WI38 (cell line): Measurements from ENCODE around the gene FYCO1.
"Not testable (repeated sequence)": the region's sequence is repeated elsewhere in the genome, so short reads cannot be mapped to it uniquely, and the experiment has no call there.

Source experiments
- H3K4me3 ChIP-seq: 2 replicates; pipeline ENCODE4 v1.5.1; 2011; ENCODE audit warnings: low read depth, mild to moderate bottlenecking, control low read depth, low read length
- CTCF ChIP-seq: IDR thresholded peaks from 2 replicates; pipeline ENCODE4 v1.5.1; 2012; ENCODE audit warnings: low read depth, mild to moderate bottlenecking, control low read depth, low read length

FYCO1 gene

DNA sequence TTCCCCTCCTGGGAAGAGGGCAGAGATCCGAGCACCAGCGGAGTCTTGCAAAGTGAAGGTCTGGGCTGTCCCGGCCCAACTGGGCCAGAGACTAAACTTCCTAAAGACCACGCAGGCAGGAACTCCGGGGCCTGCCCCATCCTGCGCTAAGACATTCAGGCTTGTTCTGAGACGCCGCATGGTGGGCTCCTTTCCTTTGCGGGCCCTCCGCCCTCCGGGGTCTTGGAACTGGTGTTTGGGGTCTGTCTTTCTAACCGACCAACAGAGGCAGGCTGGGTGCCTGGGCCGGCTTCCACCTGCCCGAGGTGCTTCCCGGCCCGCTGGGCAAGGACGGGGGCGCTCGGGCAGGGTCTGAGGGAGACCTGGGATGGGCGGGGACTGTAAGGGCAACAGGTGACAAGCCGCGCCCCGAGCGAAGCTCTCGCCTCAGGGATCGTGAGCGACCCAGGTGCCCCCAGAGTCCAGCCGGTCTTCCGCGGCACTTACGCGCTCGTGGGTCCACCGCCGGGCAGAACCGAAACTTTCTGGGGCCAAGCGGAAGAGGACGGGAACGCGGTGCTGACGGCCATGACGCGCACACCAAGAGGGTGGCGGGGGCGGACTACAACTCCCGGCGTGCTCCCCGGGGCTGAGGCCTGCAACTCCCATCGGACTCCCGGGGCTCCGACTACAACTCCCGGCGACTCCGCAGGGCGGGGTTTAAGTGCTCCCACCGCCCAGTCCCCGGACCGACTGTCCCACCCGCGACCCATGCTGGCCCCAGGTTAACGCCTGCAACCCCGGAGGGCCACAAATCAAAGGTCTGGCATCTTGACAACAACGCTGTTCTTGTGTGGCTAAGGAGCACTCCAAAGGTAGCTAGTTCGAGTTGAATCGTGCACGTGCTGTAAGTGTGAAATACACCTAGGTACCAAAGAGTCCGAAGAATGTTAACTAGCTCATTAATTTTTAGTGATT is at the start of gene FYCO1:
Gene FYCO1, minus strand, starts transcription at position 589 of the 957 bp plus-strand sequence. CDS start 10,914 bp downstream, outside the sequence.
- no peak for TF ChIP-seq CTCF
- H3K4me3 ChIP-seq, result peak within 1 kb of the TSS; percentile 86

DNA sequence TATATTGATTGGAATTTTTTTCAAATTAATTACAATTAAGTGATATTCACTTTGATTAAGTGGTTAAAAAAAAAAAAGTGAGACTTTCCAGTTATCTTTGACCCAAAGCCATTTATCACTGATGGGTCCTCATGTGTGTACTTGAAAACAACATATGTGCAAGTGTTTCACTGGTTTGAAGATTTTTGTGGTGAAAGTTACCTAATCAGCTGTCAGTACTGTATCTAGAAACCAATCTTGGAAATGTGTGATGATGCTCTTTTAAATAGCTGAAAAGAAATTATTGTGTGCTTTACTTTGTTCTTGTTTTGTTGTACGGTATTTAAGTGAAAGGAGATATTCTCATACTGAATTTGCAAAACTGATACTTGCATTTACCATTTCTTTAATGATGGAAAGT is 43.3 kb upstream of the FYCO1 start:
- TF ChIP-seq CTCF, result no peak
- H3K4me3 ChIP-seq, result no peak overlapping the region

- not testable (repeated sequence) for H3K4me3 ChIP-seq
Measured at GRCh38 chr3:46038071-46038470, 42.4 kb upstream of the FYCO1 start.

GRCh38 chr3:46036191-46036590 is 40.6 kb upstream of the FYCO1 start:
- H3K4me3 ChIP-seq, result no peak overlapping the region
- no peak for TF ChIP-seq CTCF

DNA sequence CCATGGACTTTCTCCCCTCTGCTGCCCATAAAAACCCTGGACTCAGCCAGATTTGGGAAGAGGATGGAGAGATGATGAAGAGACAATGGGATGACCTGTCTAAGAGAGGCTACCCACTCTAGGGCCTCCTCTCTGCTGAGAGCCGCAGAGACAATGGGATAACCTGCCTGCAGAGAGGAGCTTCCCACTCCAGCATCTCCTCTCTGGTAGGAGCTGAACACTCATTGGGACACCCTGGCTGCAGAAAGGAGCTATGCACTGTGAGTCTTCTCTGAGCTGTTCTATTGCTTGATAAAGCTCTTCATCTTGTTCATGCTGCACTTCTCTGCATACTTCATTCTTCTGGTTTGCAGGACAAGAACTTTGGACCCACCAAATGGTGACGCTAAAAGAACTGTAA is 36.1 kb upstream of the FYCO1 start:
- no peak for TF ChIP-seq CTCF

DNA sequence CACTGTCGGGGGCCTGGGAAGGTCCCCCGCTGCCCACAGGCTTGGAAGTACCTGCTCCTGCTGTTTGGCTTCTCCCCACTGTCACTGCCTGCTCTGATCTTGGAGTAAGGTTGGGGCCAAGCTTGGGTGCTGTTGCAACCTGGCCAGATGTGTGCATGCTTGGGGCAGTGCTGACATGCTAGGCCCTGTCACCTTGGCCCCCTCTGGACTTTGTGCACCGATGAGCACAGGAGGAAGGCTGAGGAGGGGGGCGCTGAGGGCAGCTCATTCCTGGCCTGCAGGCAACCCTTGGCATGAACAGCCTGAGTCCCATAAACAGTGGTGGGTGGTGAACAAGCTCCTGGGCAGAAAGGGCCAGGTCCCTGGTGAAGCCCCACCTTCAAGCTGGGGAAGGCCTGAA is 35.6 kb upstream of the FYCO1 start:
- no peak for TF ChIP-seq CTCF
- H3K4me3 ChIP-seq, result no peak overlapping the region

More for the DNA sequence above, 36.1 kb upstream of the FYCO1 start:
- H3K4me3 ChIP-seq, result no peak overlapping the region

DNA sequence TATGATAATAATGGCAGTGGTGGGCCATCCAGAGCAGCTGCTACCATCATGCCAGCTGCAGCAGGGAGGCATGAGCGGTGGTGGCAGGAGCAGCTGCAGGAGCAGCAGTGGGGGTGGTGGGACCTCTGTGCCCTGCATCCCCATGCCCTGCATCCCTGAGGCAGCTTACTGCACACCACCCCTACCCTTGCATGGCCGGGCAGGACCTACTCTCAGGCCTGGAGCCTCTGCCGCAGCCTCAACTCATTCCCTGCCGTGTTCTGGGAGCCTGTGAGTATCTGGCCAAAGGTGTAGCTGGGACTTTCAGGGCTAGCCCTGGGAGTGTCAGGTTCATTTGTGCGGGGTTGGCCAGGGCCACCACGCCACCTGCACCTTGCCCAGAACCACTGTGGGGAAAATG is 35.0 kb upstream of the FYCO1 start:
- no peak overlapping the region for H3K4me3 ChIP-seq
- TF ChIP-seq CTCF, result no peak
